ENCODE results near the gene TRIP13.

TRIP13 gene

GRCh38 chr5:855771-856530 is 36.7 kb upstream of the TRIP13 start:
- DNase-seq (ENCODE audit: low spot score) = peak; percentile 58

GRCh38 chr5:856531-857425 is 35.9 kb upstream of the TRIP13 start:
- peak; percentile 42 for DNase-seq (ENCODE audit: low spot score)

DNA sequence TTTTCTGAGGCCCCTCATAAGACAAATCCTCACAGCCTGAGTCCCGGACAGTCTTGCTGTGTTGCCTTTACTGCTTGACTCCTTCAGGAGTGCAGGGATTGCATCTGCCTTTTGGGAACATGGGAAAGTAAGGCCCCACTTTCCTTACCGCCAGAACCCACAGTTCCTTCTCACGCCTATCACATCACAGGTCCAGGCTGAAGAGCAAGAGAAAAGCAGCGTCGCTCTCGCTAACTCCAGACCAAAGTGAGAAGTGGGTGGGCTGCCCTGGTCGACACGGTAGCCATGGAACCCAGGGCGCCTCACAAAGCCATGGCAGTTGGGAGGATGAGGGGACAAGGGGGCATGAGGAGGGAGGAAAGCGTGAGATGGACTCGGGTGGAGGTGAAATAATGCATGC is 34.0 kb upstream of the TRIP13 start:
- DNase-seq (ENCODE audit: low spot score) = no peak

GRCh38 chr5:859391-859790 is 33.3 kb upstream of the TRIP13 start:
- peak; percentile 37 for DNase-seq (ENCODE audit: low spot score)

DNA sequence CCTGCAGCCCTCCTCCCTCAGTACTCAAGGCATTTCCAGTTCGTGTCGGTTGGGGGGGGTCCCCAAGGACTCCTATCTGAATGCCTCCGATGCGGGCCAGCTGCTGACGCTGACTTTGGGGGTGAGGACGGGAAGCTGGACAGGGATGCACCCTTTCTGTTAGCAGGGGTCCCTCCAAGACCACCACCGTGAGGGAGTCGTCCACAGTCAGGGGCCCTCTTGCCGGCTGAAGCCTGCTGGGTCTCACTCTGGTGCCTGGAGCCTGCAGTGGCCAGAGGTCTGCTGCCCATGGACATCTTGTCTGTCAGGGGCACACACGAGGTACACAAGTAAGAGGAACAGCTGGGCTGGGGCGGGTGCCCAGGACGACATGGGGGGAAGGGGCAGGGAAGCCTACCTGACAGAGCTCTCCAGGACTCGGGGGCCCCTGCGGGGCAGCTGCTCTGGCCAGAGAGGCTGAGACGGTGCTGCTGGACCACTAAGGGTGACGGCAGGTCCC is 32.8 kb upstream of the TRIP13 start:
- no peak for DNase-seq (ENCODE audit: low spot score)

GRCh38 chr5:860506-861150 is 32.1 kb upstream of the TRIP13 start:
- no peak for DNase-seq (ENCODE audit: low spot score)

- no peak for DNase-seq (ENCODE audit: low spot score)
These were observed 31.0 kb upstream of the TRIP13 start for GRCh38 chr5:861442-862366.

- DNase-seq (ENCODE audit: low spot score) = no peak
These were observed 30.1 kb upstream of the TRIP13 start for GRCh38 chr5:862367-863243.

GRCh38 chr5:863244-863805 is 29.4 kb upstream of the TRIP13 start:
- peak; percentile 70 for DNase-seq (ENCODE audit: low spot score)

- DNase-seq (ENCODE audit: low spot score) = no peak
These were observed 28.1 kb upstream of the TRIP13 start for GRCh38 chr5:864492-865167.

GRCh38 chr5:865168-865521 is 27.5 kb upstream of the TRIP13 start:
- DNase-seq (ENCODE audit: low spot score) = no peak

DNA sequence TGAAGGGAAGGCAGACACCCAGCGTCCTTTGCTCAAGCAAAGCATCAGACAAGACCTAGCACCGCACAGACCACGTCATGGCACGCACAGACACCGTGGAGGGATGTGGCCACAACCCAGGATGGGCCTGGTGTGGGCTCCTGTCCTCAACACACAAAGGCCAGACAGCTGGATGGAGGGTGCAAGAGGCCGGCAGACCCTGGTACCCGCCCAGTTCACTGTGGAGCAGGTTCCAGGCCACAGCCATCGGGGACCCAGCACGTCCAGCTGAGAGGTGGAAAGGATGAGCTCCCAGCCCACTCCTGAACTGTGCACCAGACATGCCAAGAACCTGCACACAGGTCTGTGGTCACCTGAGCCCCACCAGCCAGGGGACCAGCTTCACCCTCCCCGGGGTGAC is 26.9 kb upstream of the TRIP13 start:
- no peak for DNase-seq (ENCODE audit: low spot score)

DNA sequence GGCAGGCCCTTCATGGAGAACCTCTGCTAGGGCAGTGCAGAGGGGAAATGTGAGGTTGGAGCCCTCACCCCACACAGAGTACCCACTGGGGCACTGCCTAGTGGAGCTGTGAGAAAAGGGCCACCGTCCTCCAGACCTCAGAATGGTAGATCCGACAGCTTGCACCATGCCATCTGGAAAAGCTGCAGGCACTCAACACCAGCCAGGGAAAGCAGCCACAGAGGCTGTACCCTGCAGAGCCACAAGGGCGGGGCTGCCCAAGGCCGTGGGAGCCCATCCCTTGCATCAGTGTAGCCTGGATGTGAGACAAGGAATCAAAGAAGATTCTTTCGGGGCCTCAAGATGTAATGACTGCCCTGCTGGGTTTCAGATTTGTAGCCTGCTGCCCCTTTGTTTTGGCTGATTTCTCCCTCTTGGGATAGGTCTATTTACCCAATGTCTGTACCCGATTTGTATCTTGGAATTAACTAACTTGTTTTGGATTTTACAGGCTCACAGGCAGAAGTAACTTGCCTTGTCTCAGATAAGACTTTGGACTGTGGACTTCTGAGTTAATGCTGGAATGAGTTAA is 25.3 kb upstream of the TRIP13 start:
- no peak for DNase-seq (ENCODE audit: low spot score)

- no peak for DNase-seq (ENCODE audit: low spot score)
These were observed 24.1 kb upstream of the TRIP13 start for GRCh38 chr5:868428-869135.

- DNase-seq (ENCODE audit: low spot score) = no peak
These were observed 21.7 kb upstream of the TRIP13 start for GRCh38 chr5:870956-871355.

DNA sequence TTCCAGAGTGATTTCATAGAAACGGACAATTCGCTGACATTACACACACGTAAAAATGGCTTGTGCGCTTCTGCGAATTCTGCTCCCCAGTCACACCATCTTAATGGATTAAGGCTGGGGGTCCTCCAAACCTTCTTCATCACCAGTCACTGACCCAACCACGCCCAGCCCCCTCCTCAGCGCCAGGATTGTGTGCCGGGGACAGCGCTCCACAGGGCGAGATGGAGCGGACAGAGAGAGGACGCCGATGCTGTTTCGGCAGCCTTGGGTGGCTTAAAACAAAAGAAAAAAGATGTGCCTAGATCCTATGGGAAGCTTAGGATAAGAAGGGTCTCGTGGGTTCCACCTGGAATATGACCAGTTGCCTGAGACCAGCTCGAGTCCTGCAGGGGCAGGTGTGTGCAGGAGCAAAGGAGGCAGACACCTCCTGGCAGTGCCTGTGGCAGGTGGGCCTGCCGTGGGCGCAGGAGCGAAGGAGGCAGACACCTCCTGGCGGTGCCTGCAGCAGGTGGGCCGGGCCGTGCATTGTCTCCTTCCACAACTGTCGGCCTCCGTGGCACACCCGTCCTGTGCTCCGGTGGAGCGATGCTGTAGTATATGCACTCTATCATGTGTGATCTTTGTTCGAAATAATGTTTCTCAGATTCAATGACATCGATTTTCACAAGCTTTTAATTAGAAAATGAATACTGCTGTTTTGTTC is 20.9 kb upstream of the TRIP13 start:
- no peak for DNase-seq (ENCODE audit: low spot score)

GRCh38 chr5:872301-872700 is 20.4 kb upstream of the TRIP13 start:
- DNase-seq (ENCODE audit: low spot score) = no peak

DNA sequence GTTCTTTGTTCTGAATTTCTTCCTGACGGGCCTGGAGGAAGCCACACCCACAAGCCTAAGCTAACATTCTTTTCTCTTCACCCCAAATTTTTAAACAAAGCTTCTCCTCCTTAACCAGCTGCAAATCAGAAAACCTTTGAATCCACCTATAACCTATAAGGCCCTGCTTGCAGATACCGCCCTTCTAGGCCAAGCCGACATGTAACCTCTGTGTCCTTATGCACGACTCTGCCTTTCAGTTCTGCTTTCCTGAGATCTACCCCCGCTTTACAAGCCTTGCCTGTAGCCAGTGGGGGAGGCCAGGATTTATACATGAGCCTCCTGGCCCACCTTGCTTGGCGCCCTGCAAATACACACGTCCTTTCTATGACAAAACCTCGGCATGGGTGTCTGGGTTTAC is 19.4 kb upstream of the TRIP13 start:
- DNase-seq (ENCODE audit: low spot score) = no peak

Measured in NAMALWA (cell line).